Neural crest cell (in vitro differentiated cells): ENCODE data around the gene VLDLR. TPM values are rescaled to one million over a fixed set of nuclear protein-coding genes. Genes with fewer than 3 reads are reported as not detected.
A peak's percentile ranks its signal among the peaks of the same experiment; 100 is the strongest.

Source experiments
- DNase-seq: peaks from one replicate; pipeline ENCODE4 v3.0.0; 2021; ENCODE audit warnings: low read depth, mixed read lengths, low spot score
- H3K27ac Mint-ChIP-seq: one replicate; pipeline ENCODE4 v1.8.0; 2021; ENCODE audit warnings: mild to moderate bottlenecking, mixed read lengths; ENCODE audit not compliant: unreplicated experiment
- H3K27me3 Mint-ChIP-seq: 2 replicates; pipeline ENCODE4 v1.8.0; 2021; ENCODE audit warnings: low read depth, mild to moderate bottlenecking, mixed read lengths
- H3K36me3 Mint-ChIP-seq: 2 replicates; pipeline ENCODE4 v1.8.0; 2021; ENCODE audit warnings: low read depth, mild to moderate bottlenecking, mixed read lengths
- H3K4me1 Mint-ChIP-seq: 2 replicates; pipeline ENCODE4 v1.8.0; 2021; ENCODE audit warnings: mixed read lengths
- H3K4me3 Mint-ChIP-seq: one replicate; pipeline ENCODE4 v1.8.0; 2021; ENCODE audit warnings: mild to moderate bottlenecking, mixed read lengths
- H3K9me3 Mint-ChIP-seq: 2 replicates; pipeline ENCODE4 v1.8.0; 2021; ENCODE audit warnings: mixed read lengths
- CTCF ChIP-seq: fragments of 200-600 bp; sonication (generic); conservative IDR thresholded peaks from 2 replicates; pipeline ENCODE4 v1.5.0; 2021; ENCODE audit warnings: antibody characterized with exemption, mild to moderate bottlenecking
- total RNA-seq: library from RNA; stranded (reverse); gene quantifications from 2 replicates; pipeline ENCODE4 v1.2.1, GENCODE V29; 2021

VLDLR gene
- total RNA-seq, 1 donor from 2014 or later = 20.2 TPM

GRCh38 chr9:2686911-2687310 lies 65.3 kb downstream of the VLDLR start:
- Mint-ChIP-seq H3K36me3 (no peaks in the 10 kb centered on the region), H3K27me3 (no peaks in the 10 kb centered on the region), H3K4me1 (no peaks in the 10 kb centered on the region), H3K9me3 (peaks cover 3% of the 10 kb centered on the region), H3K4me3 (no peak overlapping the region), H3K27ac (no peak overlapping the region)
- TF ChIP-seq CTCF = no peak
- DNase-seq = no peak

- H3K27ac Mint-ChIP-seq = peak overlapping the region; percentile 2
- H3K4me3 Mint-ChIP-seq = no peak overlapping the region
- no peak for DNase-seq
- no peaks in the 10 kb centered on the region for H3K36me3 Mint-ChIP-seq
- no peaks in the 10 kb centered on the region for H3K27me3 Mint-ChIP-seq
- no peaks in the 10 kb centered on the region for H3K9me3 Mint-ChIP-seq
- no peaks in the 10 kb centered on the region for H3K4me1 Mint-ChIP-seq
- no peak for TF ChIP-seq CTCF
Observed at GRCh38 chr9:2688636-2689035, 67.0 kb downstream of the VLDLR start.

GRCh38 chr9:2691212-2691611 lies 69.6 kb downstream of the VLDLR start:
- H3K27ac Mint-ChIP-seq = no peak overlapping the region
- peaks cover 2% of the 10 kb centered on the region for H3K36me3 Mint-ChIP-seq
- H3K27me3 Mint-ChIP-seq = no peaks in the 10 kb centered on the region
- no peak overlapping the region for H3K4me3 Mint-ChIP-seq
- no peaks in the 10 kb centered on the region for H3K4me1 Mint-ChIP-seq
- DNase-seq = no peak
- no peak for TF ChIP-seq CTCF
- H3K9me3 Mint-ChIP-seq = no peaks in the 10 kb centered on the region

- no peak for TF ChIP-seq CTCF
- Mint-ChIP-seq H3K4me1 (no peaks in the 10 kb centered on the region), H3K36me3 (peaks cover 2% of the 10 kb centered on the region), H3K4me3 (no peak overlapping the region), H3K27me3 (no peaks in the 10 kb centered on the region), H3K27ac (no peak overlapping the region), H3K9me3 (no peaks in the 10 kb centered on the region)
- DNase-seq = no peak
Observed at GRCh38 chr9:2691626-2692025, 70.0 kb downstream of the VLDLR start.

GRCh38 chr9:2693056-2693455 lies 71.5 kb downstream of the VLDLR start:
- H3K4me1 Mint-ChIP-seq = no peaks in the 10 kb centered on the region
- peaks cover 2% of the 10 kb centered on the region for H3K36me3 Mint-ChIP-seq
- no peak for TF ChIP-seq CTCF
- no peak overlapping the region for H3K4me3 Mint-ChIP-seq
- DNase-seq = no peak
- no peak overlapping the region for H3K27ac Mint-ChIP-seq
- no peaks in the 10 kb centered on the region for H3K9me3 Mint-ChIP-seq
- no peaks in the 10 kb centered on the region for H3K27me3 Mint-ChIP-seq

GRCh38 chr9:2697492-2697891 lies 75.9 kb downstream of the VLDLR start:
- Mint-ChIP-seq H3K27ac (no peak overlapping the region), H3K9me3 (no peaks in the 10 kb centered on the region), H3K4me3 (no peak overlapping the region), H3K27me3 (no peaks in the 10 kb centered on the region), H3K4me1 (peaks cover 13% of the 10 kb centered on the region), H3K36me3 (peaks cover 2% of the 10 kb centered on the region)
- TF ChIP-seq CTCF = no peak
- no peak for DNase-seq
